Psoas muscle (tissue), 8 donors: ENCODE measurements around the gene PCDHA1. TPM values are rescaled to one million over a fixed set of nuclear protein-coding genes. Genes with fewer than 3 reads are reported as not detected.
A peak's percentile ranks its signal among the peaks of the same experiment; 100 is the strongest.

Source experiments
- ATAC-seq, 4 donors: fragments of 200-7000 bp; cut with Tn5 transposase; one replicate each; pipeline ENCODE4 v1.9.1; 2020; ENCODE audit warnings: moderate library complexity in 3 of 4, mild to moderate bottlenecking in 2 of 4
- DNase-seq, 2 donors: peaks; one replicate each; pipeline ENCODE4 v3.0.0-alpha.2; 2020
- H3K27ac ChIP-seq: fragments of 200-600 bp; one replicate; pipeline ENCODE4 v1.8.0; 2022
- H3K27me3 ChIP-seq, 3 donors: fragments of 200-600 bp in 1 of 3; one replicate each; pipeline versions ENCODE4 v1.6.1 to v1.8.0; 2013 to 2022; ENCODE audit warnings: low read length in 2 of 3, mild to moderate bottlenecking in 2 of 3, moderate library complexity in 1 of 3; ENCODE audit not compliant: insufficient read depth in 3 of 3
- H3K36me3 ChIP-seq, 2 donors: fragments of 200-600 bp in 1 of 2; one replicate each; pipeline versions ENCODE4 v1.6.1 to v1.8.0; 2013 to 2022; ENCODE audit warnings: low read depth in 1 of 2, mild to moderate bottlenecking in 1 of 2, moderate library complexity in 1 of 2; ENCODE audit not compliant: insufficient read depth in 1 of 2
- H3K4me1 ChIP-seq: fragments of 200-600 bp; one replicate; pipeline ENCODE4 v1.8.0; 2022
- H3K4me3 ChIP-seq: fragments of 200-600 bp; one replicate; pipeline ENCODE4 v1.8.0; 2022; ENCODE audit warnings: mild to moderate bottlenecking
- H3K9me3 ChIP-seq: fragments of 200-600 bp; one replicate; pipeline ENCODE4 v1.8.0; 2022
- CTCF ChIP-seq: fragments of 200-600 bp; IDR thresholded peaks from one replicate; pipeline ENCODE4 v1.8.0; 2022; ENCODE audit warnings: antibody characterized with exemption
- WGBS, 3 donors: extraction: QIAGEN DNeasy Blood & Tissue Kit; methylation state at CpG; one replicate each; pipeline versions ENCODE4 v1.1.6 to v1.1.7; 2013; 5-methylcytosine and 5-hydroxymethylcytosine counted together
- intact Hi-C, 2 donors: fragments of 100-400 bp; cut with DNase I; formaldehyde crosslinking; loops; one replicate each; pipeline versions ENCODE4 v1.11.0 to v1.14.2; 2022
- polyA plus RNA-seq, 3 donors: library from polyadenylated mRNA; stranded (reverse); fragments of 200-250 nt; gene quantifications; one replicate each; pipeline ENCODE4 v1.2.3, GENCODE V29; 2013
- total RNA-seq, 4 donors: library from RNA; stranded (reverse); fragmentation: NEBNext Ultra II Directional in 2 of 4; extraction: Animal tissue kit (Norgen Biotek cat#: 25700) in 2 of 4; gene quantifications; one replicate each; pipeline versions ENCODE4 v1.2.1 to v1.2.4, GENCODE V29; 2021 to 2023
- donor health status: healthy with polysubstance abuse.
- donor health status: DM: no; HTN: no; CAD: no; lungs with moderate emphysema.
- donor health status: Bipolar disorder and iron deficiency.
- donor health status: healthy.
- donor health status: DM: yes; HTN: yes; CAD: no.
- donor health status: DM: no; HTN: no; CAD: no.
- donor health status: DM: no; HTN: no; CAD: no.
- donor health status: DM: yes; HTN: yes; CAD: no.

The PCDHA1 gene
- total and polyA plus RNA-seq, 7 donors, result 0.10 TPM; not detected in 6

GRCh38 chr5:140882591-140882899 lies 96.6 kb downstream of the PCDHA1 start:
- ATAC-seq (no peak), DNase-seq (no peak)
- no peak for TF ChIP-seq CTCF
- H3K27ac ChIP-seq, result no peak overlapping the region
- no peaks in the 10 kb centered on the region for H3K36me3 ChIP-seq
- peaks cover under 1% of the 10 kb centered on the region for H3K9me3 ChIP-seq
- H3K27me3 ChIP-seq, result peaks cover 0 to 14% (median 2%) of the 10 kb centered on the region in 3 donors
- WGBS, 3 donors, result 10 to 19% (median 16%) methylated on average over 12 of the region's 12 CpGs
- H3K4me1 ChIP-seq, result no peaks in the 10 kb centered on the region
- intact Hi-C loops, result no loop called here
- H3K4me3 ChIP-seq, result no peak overlapping the region

DNA sequence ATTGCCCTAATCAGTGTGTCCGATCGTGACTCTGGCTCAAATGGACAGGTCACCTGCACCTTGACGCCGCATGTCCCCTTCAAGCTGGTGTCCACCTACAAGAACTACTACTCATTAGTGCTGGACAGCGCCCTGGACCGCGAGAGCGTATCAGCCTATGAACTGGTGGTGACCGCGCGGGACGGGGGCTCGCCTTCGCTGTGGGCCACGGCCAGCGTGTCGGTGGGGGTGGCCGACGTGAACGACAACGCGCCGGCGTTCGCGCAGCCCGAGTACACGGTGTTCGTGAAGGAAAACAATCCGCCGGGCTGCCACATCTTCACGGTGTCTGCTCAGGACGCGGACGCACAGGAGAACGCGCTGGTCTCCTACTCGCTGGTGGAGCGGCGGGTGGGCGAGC lies 97.4 kb downstream of the PCDHA1 start:
- ATAC-seq (no peak), DNase-seq (peak in 1 of 2 donors; percentile 46)
- Histone ChIP-seq H3K4me1 (no peaks in the 10 kb centered on the region), H3K4me3 (no peak overlapping the region), H3K9me3 (no peaks in the 10 kb centered on the region), H3K27ac (no peak overlapping the region), H3K27me3 (peaks cover 0 to 8% (median 2%) of the 10 kb centered on the region in 3 donors), H3K36me3 (no peaks in the 10 kb centered on the region)
- 25 to 43% (median 41%) methylated on average over 41 of the region's 41 CpGs for WGBS, 3 donors
- TF ChIP-seq CTCF, result no peak
- intact Hi-C loops, result no loop called here

GRCh38 chr5:140883927-140884697 lies 98.2 kb downstream of the PCDHA1 start:
- peaks cover 0 to 8% (median 2%) of the 10 kb centered on the region in 3 donors for H3K27me3 ChIP-seq
- DNase-seq (no peak), ATAC-seq (no peak)
- 28 to 41% (median 40%) methylated on average over 74 to 79 of the region's 79 CpGs for WGBS, 3 donors
- H3K27ac ChIP-seq, result no peak overlapping the region
- no peaks in the 10 kb centered on the region for H3K36me3 ChIP-seq
- H3K4me3 ChIP-seq, result no peak overlapping the region
- no peaks in the 10 kb centered on the region for H3K4me1 ChIP-seq
- intact Hi-C loops, result no loop called here
- TF ChIP-seq CTCF, result no peak
- H3K9me3 ChIP-seq, result no peaks in the 10 kb centered on the region

DNA sequence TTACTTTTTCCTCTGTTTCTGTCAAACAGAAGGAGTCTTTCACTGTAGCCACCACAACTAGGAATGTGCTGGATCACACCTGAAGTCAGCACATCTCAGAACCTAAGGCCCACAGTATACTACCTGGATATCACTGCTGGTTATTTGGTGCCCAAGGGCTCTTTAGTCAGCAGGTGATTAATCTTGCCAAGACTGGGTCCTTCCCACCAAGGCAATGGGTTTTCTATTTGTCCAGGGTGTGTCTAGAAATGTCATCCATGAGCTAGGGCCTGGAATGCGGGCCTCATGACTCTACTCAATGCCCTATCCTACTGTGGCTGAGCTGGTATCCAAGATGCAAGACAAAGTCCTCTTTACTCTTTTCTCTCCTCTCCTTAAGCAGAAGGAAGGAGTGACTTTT lies 130.4 kb downstream of the PCDHA1 start:
- H3K36me3 ChIP-seq, result no peaks in the 10 kb centered on the region
- TF ChIP-seq CTCF, result no peak
- ATAC-seq (no peak), DNase-seq (no peak)
- WGBS, 3 donors, result 83 to 90% (median 83%) methylated on average over 1 of the region's 1 CpG
- intact Hi-C loops, result no loop called here
- H3K27ac ChIP-seq, result no peak overlapping the region
- no peaks in the 10 kb centered on the region for H3K4me1 ChIP-seq
- H3K4me3 ChIP-seq, result no peak overlapping the region
- H3K9me3 ChIP-seq, result peaks cover 8% of the 10 kb centered on the region
- peaks cover 0 to 3% (median 2%) of the 10 kb centered on the region in 3 donors for H3K27me3 ChIP-seq

GRCh38 chr5:140923601-140924000 lies 137.7 kb downstream of the PCDHA1 start:
- intact Hi-C loops, result no loop called here
- WGBS, 3 donors, result 53 to 57% (median 53%) methylated on average over 4 of the region's 4 CpGs
- H3K9me3 ChIP-seq, result no peaks in the 10 kb centered on the region
- no peak for TF ChIP-seq CTCF
- no peaks in the 10 kb centered on the region for H3K4me1 ChIP-seq
- ATAC-seq (no peak), DNase-seq (no peak)
- no peak overlapping the region for H3K4me3 ChIP-seq
- no peak overlapping the region for H3K27ac ChIP-seq
- peaks cover 3 to 46% (median 10%) of the 10 kb centered on the region in 3 donors for H3K27me3 ChIP-seq
- H3K36me3 ChIP-seq, result no peaks in the 10 kb centered on the region
